ENCODE data around the gene CLNK. TPM values are rescaled to one million over a fixed set of nuclear protein-coding genes. Genes with fewer than 3 reads are reported as not detected.

Gene CLNK
- total RNA-seq, 1 experiment from 2014 or later = not detected

DNA sequence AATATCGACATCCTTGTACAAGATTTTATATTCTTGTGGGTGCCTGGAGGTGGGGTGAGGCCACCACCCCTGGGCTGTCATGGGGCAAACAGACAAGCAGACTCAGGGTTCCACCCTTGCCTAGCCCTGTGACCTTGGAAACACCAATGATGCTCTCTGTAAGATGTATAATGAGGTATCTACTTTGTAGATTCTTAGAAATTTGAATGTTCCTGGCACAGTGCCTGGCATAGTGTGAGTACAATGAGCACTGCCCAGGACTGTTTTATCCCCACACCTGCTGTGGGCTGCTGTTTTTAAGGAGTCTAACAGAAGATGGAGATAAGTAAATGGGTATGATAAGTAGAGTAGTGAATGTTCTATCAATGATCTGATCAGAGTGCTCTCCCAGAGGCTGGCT, 230.4 kb downstream of the CLNK start:
- Histone ChIP-seq H3K9ac (ENCODE audit: low read length) (no peak overlapping the region), H3K4me1 (ENCODE audit: control insufficient read depth in 1 of 2, insufficient read depth in 2 of 2, low read length in 2 of 2) (peaks cover 5 to 25% of the 10 kb centered on the region in 2 experiments; a peak in 3 of 4 replicates), H2AFZ (ENCODE audit: low read depth, low read length, poor library complexity, severe bottlenecking) (no peak overlapping the region), H4K20me1 (ENCODE audit: insufficient read depth) (peaks cover 3% of the 10 kb centered on the region; the same call in 1 of the 2 replicates), H3K36me3 (ENCODE audit: control insufficient read depth in 1 of 2, insufficient read depth in 2 of 2, low read length in 2 of 2) (peaks cover 29 to 36% of the 10 kb centered on the region in 2 experiments; a peak in 3 of 4 replicates), H3K27me3 (ENCODE audit: insufficient read depth, low read length) (no peaks in the 10 kb centered on the region), H3K9me2 (ENCODE audit: insufficient read depth) (no peaks in the 10 kb centered on the region), H3K4me3 (replicated peaks in 1 of 2; ENCODE audit: low read depth in 1 of 2, low read length in 2 of 2) (no peak overlapping the region), H3K4me2 (ENCODE audit: low read length) (no peak overlapping the region), H3K27ac (ENCODE audit: low read depth, low read length) (no peak overlapping the region), H3K79me2 (ENCODE audit: insufficient read depth, low read length) (peaks cover 50% of the 10 kb centered on the region), H3K9me3 (ENCODE audit: control insufficient read depth in 1 of 2, insufficient read depth in 1 of 2, low read depth in 1 of 2, low read length in 2 of 2) (no peaks in the 10 kb centered on the region)
- ChIA-PET POLR2A (no interaction called here), RAD21 (ENCODE audit: low non-redundant PET in 1 of 2, low total read pairs in 2 of 2, uncharacterized antibody in 2 of 2, unreplicated experiment in 2 of 2) (no interaction called here), CTCF (no interaction called here)
- DNase-seq (ENCODE audit: low read depth, low spot score) (no peak), ATAC-seq (no peak)
- TF ChIP-seq EZH2phosphoT487 (IDR thresholded peaks at IDR 0.05; ENCODE audit: borderline replicate concordance) (no peak), ELF1 (IDR thresholded peaks at IDR 0.05; ENCODE audit: borderline replicate concordance, low read depth) (no peak), POLR2AphosphoS5 (IDR thresholded peaks at IDR 0.05; ENCODE audit: low read depth, low read length) (no peak), EZH2 (IDR thresholded peaks at IDR 0.05) (no peak), SP1 (IDR thresholded peaks at IDR 0.05; ENCODE audit: low read depth) (no peak), POLR2A (IDR thresholded peaks at IDR 0.05; ENCODE audit: borderline replicate concordance, extremely low read depth, insufficient read depth, insufficient read length) (no peak), ZFX (IDR thresholded peaks at IDR 0.05) (no peak), TCF7L2 (IDR thresholded peaks at IDR 0.05; ENCODE audit: borderline replicate concordance, extremely low read depth, insufficient read depth, insufficient read length) (no peak), CTCF (IDR thresholded peaks at IDR 0.05 in 2 of 3, conservative IDR thresholded peaks at IDR 0.05 in 1 of 3; ENCODE audit: borderline replicate concordance in 1 of 3, insufficient read depth in 1 of 3, low read depth in 2 of 3, low read length in 2 of 3) (no peak), YY1 (IDR thresholded peaks at IDR 0.05; ENCODE audit: extremely low read depth, insufficient replicate concordance, low read depth, low read length) (no peak), JUND (IDR thresholded peaks at IDR 0.05) (no peak)
- TF ChIP-seq, protein P1, sequence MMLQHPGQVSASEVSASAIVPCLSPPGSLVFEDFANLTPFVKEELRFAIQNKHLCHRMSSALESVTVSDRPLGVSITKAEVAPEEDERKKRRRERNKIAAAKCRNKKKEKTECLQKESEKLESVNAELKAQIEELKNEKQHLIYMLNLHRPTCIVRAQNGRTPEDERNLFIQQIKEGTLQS (IDR thresholded peaks at IDR 0.05) = no peak
- intact Hi-C loops (cut with micrococcal nuclease) = no loop called here
- no TSS peak for BruUV-seq (replicated peaks)

All from HCT116 (cell line).